H1 (cell line): ENCODE results near the gene USP13. TPM values are rescaled to one million over a fixed set of nuclear protein-coding genes. Genes with fewer than 3 reads are reported as not detected.

Experiments
- CTCF ChIA-PET: fragments of 300-600 bp; sonication (Branson Sonifier 250); formaldehyde crosslinking; loops from one replicate; lab custom pipeline; 2021; ENCODE audit not compliant: partially characterized antibody; lab: Charles Lee
- POLR2A ChIA-PET: fragments of 300-600 bp; sonication (Branson Sonifier 250); formaldehyde crosslinking; loops from one replicate; lab custom pipeline; 2021; ENCODE audit warnings: inconsistent platforms; ENCODE audit not compliant: partially characterized antibody; lab: Charles Lee
- DNase-seq, 2 experiments: peaks; one replicate each; pipeline versions ENCODE4 v3.0.0 to v3.0.0-alpha.2; 2010 to 2022; ENCODE audit warnings: low spot score in 2 of 2, low read depth in 1 of 2, mixed read lengths in 1 of 2
- FAIRE-seq: peaks from 2 replicates; lab custom pipeline; 2011; peaks lifted over from hg19 to GRCh38; lab: Jason Lieb, UNC
- H2AFZ ChIP-seq: 2 replicates; pipeline ENCODE4 v1.8.1; 2012; ENCODE audit warnings: low read length, inconsistent platforms
- H2AK5ac ChIP-seq: 2 replicates; pipeline ENCODE4 v1.6.1; 2013; ENCODE audit warnings: low read depth, low read length
- H2BK120ac ChIP-seq: replicated peaks from 2 replicates; pipeline ENCODE3; 2013; ENCODE audit warnings: low read depth, low read length, inconsistent platforms
- H2BK12ac ChIP-seq: 2 replicates; pipeline ENCODE4 v1.6.1; 2013; ENCODE audit warnings: low read depth, low read length
- H2BK15ac ChIP-seq: 2 replicates; pipeline ENCODE4 v1.6.1; 2013; ENCODE audit warnings: low read length
- H2BK20ac ChIP-seq: 2 replicates; pipeline ENCODE4 v1.6.1; 2013; ENCODE audit warnings: low read length
- H2BK5ac ChIP-seq: 2 replicates; pipeline ENCODE4 v1.6.1; 2013; ENCODE audit warnings: low read depth, low read length
- H3K14ac ChIP-seq: 2 replicates; pipeline ENCODE4 v1.6.1; 2013; ENCODE audit warnings: inconsistent platforms; ENCODE audit not compliant: insufficient read length
- H3K18ac ChIP-seq: 2 replicates; pipeline ENCODE4 v1.6.1; 2013; ENCODE audit warnings: low read length; ENCODE audit errors: extremely low read depth
- H3K23ac ChIP-seq: 2 replicates; pipeline ENCODE4 v1.6.1; 2013; ENCODE audit warnings: inconsistent platforms; ENCODE audit not compliant: insufficient read length
- H3K23me2 ChIP-seq: 2 replicates; pipeline ENCODE4 v1.6.1; 2013; ENCODE audit warnings: low read depth, low read length
- H3K27ac ChIP-seq: 2 replicates; pipeline ENCODE4 v1.6.1; 2011; ENCODE audit warnings: low read depth, low read length, inconsistent platforms
- H3K27me3 ChIP-seq, 4 experiments: replicated peaks in 1 of 4; 1 replicate in 1 of 4; 2 replicates in 3 of 4; pipeline versions ENCODE4 v1.6.1 to v1.8.1; 2011 to 2013; ENCODE audit warnings: low read length in 3 of 4, mild to moderate bottlenecking in 3 of 4, inconsistent platforms in 2 of 4, mixed read lengths in 2 of 4, moderate library complexity in 1 of 4; ENCODE audit not compliant: control insufficient read depth in 3 of 4, insufficient read depth in 3 of 4; ENCODE audit errors: extremely low read depth in 1 of 4
- H3K36me3 ChIP-seq, 4 experiments: 2 replicates each; pipeline versions ENCODE4 v1.6.1 to v1.8.1; 2011 to 2013; ENCODE audit warnings: mild to moderate bottlenecking in 4 of 4, low read length in 3 of 4, moderate library complexity in 2 of 4, control low read depth in 1 of 4, inconsistent platforms in 1 of 4; ENCODE audit not compliant: insufficient read depth in 4 of 4, control insufficient read depth in 2 of 4
- H3K4ac ChIP-seq: replicated peaks from 2 replicates; pipeline ENCODE3; 2013; ENCODE audit warnings: low read length, low read depth, mixed read lengths, inconsistent platforms; ENCODE audit not compliant: insufficient read length
- H3K4me1 ChIP-seq, 4 experiments: replicated peaks in 1 of 4; 1 replicate in 1 of 4; 2 replicates in 3 of 4; pipeline versions ENCODE4 v1.6.1 to v1.8.1; 2011 to 2013; ENCODE audit warnings: low read length in 3 of 4, inconsistent platforms in 2 of 4, mixed read lengths in 1 of 4; ENCODE audit not compliant: insufficient read depth in 4 of 4, control insufficient read depth in 3 of 4
- H3K4me2 ChIP-seq, 2 experiments: 2 replicates each; pipeline versions ENCODE4 v1.6.1 to v1.8.1; 2011 to 2013; ENCODE audit warnings: low read depth in 2 of 2, low read length in 2 of 2, control low read depth in 1 of 2, inconsistent platforms in 1 of 2, mild to moderate bottlenecking in 1 of 2; ENCODE audit not compliant: insufficient read depth in 1 of 2
- H3K4me3 ChIP-seq, 4 experiments: fragments of 200-600, 300-600 bp in 1 of 4; sonication (generic), shearing (Covaris generic), sonication (Bioruptor Twin) in 1 of 4; 2 replicates each; pipeline versions ENCODE4 v1.5.1 to v1.8.1; 2011 to 2016; ENCODE audit warnings: low read length in 4 of 4, low read depth in 3 of 4, control low read depth in 2 of 4, inconsistent platforms in 2 of 4, mild to moderate bottlenecking in 2 of 4, mixed read lengths in 1 of 4, moderate library complexity in 1 of 4; ENCODE audit not compliant: insufficient read depth in 2 of 4; ENCODE audit errors: extremely low read depth in 1 of 4
- H3K56ac ChIP-seq: replicated peaks from 2 replicates; pipeline ENCODE3; 2013; ENCODE audit warnings: low read depth, mild to moderate bottlenecking, mixed read lengths, low read length, inconsistent platforms; ENCODE audit not compliant: insufficient read length
- H3K79me1 ChIP-seq: 2 replicates; pipeline ENCODE4 v1.6.1; 2013; ENCODE audit warnings: low read depth, low read length, control low read depth
- H3K79me2 ChIP-seq, 2 experiments: 2 replicates each; pipeline versions ENCODE4 v1.6.1 to v1.8.1; 2012 to 2013; ENCODE audit warnings: low read length in 2 of 2, mild to moderate bottlenecking in 2 of 2, inconsistent platforms in 1 of 2; ENCODE audit not compliant: insufficient read depth in 2 of 2, control insufficient read depth in 1 of 2
- H3K9ac ChIP-seq, 4 experiments: replicated peaks in 1 of 4; 1 replicate in 1 of 4; 2 replicates in 3 of 4; pipeline versions ENCODE4 v1.6.1 to v1.8.1; 2011 to 2013; ENCODE audit warnings: low read depth in 3 of 4, low read length in 3 of 4, control low read depth in 2 of 4, mild to moderate bottlenecking in 2 of 4, moderate library complexity in 2 of 4, inconsistent platforms in 1 of 4; ENCODE audit errors: extremely low read depth in 1 of 4
- H3K9me3 ChIP-seq, 2 experiments: 2 replicates each; pipeline versions ENCODE4 v1.6.1 to v1.8.1; 2012 to 2013; ENCODE audit warnings: mild to moderate bottlenecking in 2 of 2, moderate library complexity in 2 of 2, control low read depth in 1 of 2, inconsistent platforms in 1 of 2, low read depth in 1 of 2, low read length in 1 of 2, mixed read lengths in 1 of 2; ENCODE audit not compliant: insufficient read depth in 2 of 2
- H4K20me1 ChIP-seq, 2 experiments: replicated peaks in 1 of 2; 2 replicates each; pipeline versions ENCODE3 to v1.8.1; 2011 to 2013; ENCODE audit warnings: inconsistent platforms in 2 of 2, low read length in 2 of 2, mild to moderate bottlenecking in 1 of 2; ENCODE audit not compliant: insufficient read depth in 2 of 2, control insufficient read depth in 1 of 2
- H4K5ac ChIP-seq: 2 replicates; pipeline ENCODE4 v1.6.1; 2013; ENCODE audit warnings: low read length, low read depth, mixed read lengths, inconsistent platforms; ENCODE audit not compliant: insufficient read length
- H4K8ac ChIP-seq: 2 replicates; pipeline ENCODE4 v1.8.0; 2013; ENCODE audit warnings: mild to moderate bottlenecking, moderate library complexity, low read length, inconsistent platforms; ENCODE audit not compliant: insufficient read depth; ENCODE audit errors: extremely low read depth
- H4K91ac ChIP-seq: replicated peaks from 2 replicates; pipeline ENCODE3; 2013; ENCODE audit warnings: low read length, mixed read lengths, inconsistent platforms; ENCODE audit not compliant: insufficient read length
- CEBPB ChIP-seq: IDR thresholded peaks from 2 replicates; pipeline ENCODE4 v1.6.1; 2012; ENCODE audit warnings: low read depth, low read length
- HDAC2 ChIP-seq, 2 experiments: fragments of 300-600 bp in 1 of 2; sonication (generic) in 1 of 2; IDR thresholded peaks; 2 replicates each; pipeline ENCODE4 v1.6.1; 2011 to 2012; ENCODE audit warnings: low read depth in 2 of 2, low read length in 2 of 2, mild to moderate bottlenecking in 2 of 2, moderate library complexity in 2 of 2, borderline replicate concordance in 1 of 2, inconsistent platforms in 1 of 2
- JUND ChIP-seq: IDR thresholded peaks from 2 replicates; pipeline ENCODE4 v1.6.1; 2011; ENCODE audit warnings: mild to moderate bottlenecking, improper control_type of control experiment, low read length
- KDM4A ChIP-seq: IDR thresholded peaks from one replicate; pipeline ENCODE4 v1.7.1; 2012; ENCODE audit warnings: low read depth, mild to moderate bottlenecking, moderate library complexity, low read length, inconsistent platforms; ENCODE audit not compliant: severe bottlenecking
- KDM5A ChIP-seq: fragments of 200-600 bp; IDR thresholded peaks from 2 replicates; pipeline ENCODE4 v1.7.1; 2012; ENCODE audit warnings: mild to moderate bottlenecking, low read length, inconsistent platforms, mixed read lengths
- MAFK ChIP-seq: IDR thresholded peaks from 2 replicates; pipeline ENCODE4 v1.6.1; 2012; ENCODE audit warnings: low read depth, mild to moderate bottlenecking, improper control_type of control experiment, low read length
- NANOG ChIP-seq: IDR thresholded peaks from 2 replicates; pipeline ENCODE4 v1.6.1; 2011; ENCODE audit warnings: low read length, low read depth, mild to moderate bottlenecking, inconsistent platforms; ENCODE audit not compliant: insufficient read depth, poor library complexity, severe bottlenecking
- PHF8 ChIP-seq: fragments of 200-600 bp; sonication (generic); conservative IDR thresholded peaks from 2 replicates; pipeline ENCODE4 v1.7.1; 2012; ENCODE audit warnings: low read depth, mild to moderate bottlenecking, inconsistent platforms, low read length, moderate library complexity
- POU5F1 ChIP-seq: IDR thresholded peaks from 2 replicates; pipeline ENCODE4 v1.6.1; 2011; ENCODE audit warnings: low read depth, mild to moderate bottlenecking, low read length, moderate library complexity
- RAD21 ChIP-seq, 2 experiments: IDR thresholded peaks in 1 of 2; conservative IDR thresholded peaks in 1 of 2; 2 replicates each; pipeline ENCODE4 v1.6.1; 2011; ENCODE audit warnings: low read depth in 2 of 2, low read length in 2 of 2, improper control_type of control experiment in 1 of 2, inconsistent platforms in 1 of 2, mild to moderate bottlenecking in 1 of 2, moderate library complexity in 1 of 2
- RBBP5 ChIP-seq: IDR thresholded peaks from 2 replicates; pipeline ENCODE4 v1.7.1; 2012; ENCODE audit warnings: low read depth, mild to moderate bottlenecking, inconsistent platforms, low read length, moderate library complexity, borderline replicate concordance
- SIX5 ChIP-seq: IDR thresholded peaks from 2 replicates; pipeline ENCODE4 v1.6.1; 2011; ENCODE audit warnings: mild to moderate bottlenecking, low read depth, low read length
- TEAD4 ChIP-seq: IDR thresholded peaks from 2 replicates; pipeline ENCODE4 v1.6.1; 2012; ENCODE audit warnings: low read depth, low read length, inconsistent platforms, mixed read lengths
- WGBS, 2 experiments: shearing (Covaris generic) in 1 of 2; methylation state at CpG; one replicate each; pipeline versions ENCODE4 v1.1.6 to v1.1.7; 2013 to 2015; ENCODE audit warnings: low lambda C conversion rate in 2 of 2, mixed read lengths in 2 of 2, inconsistent platforms in 1 of 2, low coverage in 1 of 2, missing lambda C conversion rate in 1 of 2; ENCODE audit not compliant: insufficient replicate concordance in 2 of 2, insufficient coverage in 1 of 2, insufficient read length in 1 of 2; ENCODE audit errors: extremely low coverage in 1 of 2, missing lambda C conversion rate in 1 of 2; 5-methylcytosine and 5-hydroxymethylcytosine counted together
- polyA plus RNA-seq, 7 experiments: library from polyadenylated mRNA; depleted of rRNA in 3 of 7; stranded (reverse) in 5 of 7; unstranded in 2 of 7; fragments of >200 nt in 5 of 7; fragments of 200-250 nt in 2 of 7; gene quantifications; 1 replicate in 5 of 7; 2 replicates in 1 of 7; 4 replicates in 1 of 7; pipeline versions ENCODE4 v1.2.1 to v1.2.3, GENCODE V29; 2011 to 2013; ENCODE audit warnings: missing spikeins in 2 of 7, mixed read lengths in 2 of 7
- total RNA-seq: library from RNA; stranded (reverse); fragmentation: NEBNext Ultra II Directional; extraction: Animal tissue kit (Norgen Biotek cat#: 25700); gene quantifications from 2 replicates; pipeline ENCODE4 v1.2.1, GENCODE V29; 2021
- TF ChIP-seq, protein P1 (sequence below): IDR thresholded peaks from 2 replicates; pipeline ENCODE4 v1.6.1; 2012; ENCODE audit warnings: inconsistent platforms

The USP13 gene
- total and polyA plus RNA-seq, 2 of the 8 experiments (the other 6 are each of a cell fraction or from before 2014, with no cell fraction given): 7.9 to 25.9 TPM

DNA sequence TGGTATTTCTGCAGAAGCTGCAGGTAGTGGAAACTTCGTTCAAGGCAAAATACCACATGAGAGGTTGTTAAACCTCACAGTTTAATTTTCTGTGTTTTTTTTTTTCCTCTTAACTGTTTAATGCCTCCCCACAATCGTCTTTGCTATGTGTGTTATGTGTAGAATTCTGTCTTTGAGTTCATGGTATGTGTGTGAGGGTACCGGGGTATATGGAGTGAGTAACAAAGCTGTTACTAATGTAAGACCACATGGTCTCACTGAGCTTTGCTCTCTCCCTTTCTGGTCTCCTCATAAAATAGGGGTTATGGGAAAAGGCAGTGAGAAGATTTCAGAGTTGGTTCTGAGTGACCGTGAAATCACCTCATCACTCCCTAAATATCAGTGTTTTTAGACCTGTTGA lies 143.6 kb downstream of the USP13 start:
- H4K8ac ChIP-seq: no peak overlapping the region
- no peak for TF ChIP-seq HDAC2 (IDR thresholded peaks at IDR 0.05; ENCODE audit: borderline replicate concordance in 1 of 2, low read depth in 2 of 2, low read length in 2 of 2)
- no peak for TF ChIP-seq MAFK
- no peak for TF ChIP-seq KDM4A
- TF ChIP-seq KDM5A: no peak
- no peak for TF ChIP-seq RAD21 (IDR thresholded peaks at IDR 0.05 in 1 of 2, conservative IDR thresholded peaks at IDR 0.05 in 1 of 2; ENCODE audit: low read depth in 2 of 2, low read length in 2 of 2)
- no peak for TF ChIP-seq TEAD4
- no peak for TF ChIP-seq SIX5
- TF ChIP-seq JUND: no peak
- TF ChIP-seq CEBPB: no peak
- no peak for TF ChIP-seq RBBP5
- no peak for TF ChIP-seq NANOG
- TF ChIP-seq, protein P1, sequence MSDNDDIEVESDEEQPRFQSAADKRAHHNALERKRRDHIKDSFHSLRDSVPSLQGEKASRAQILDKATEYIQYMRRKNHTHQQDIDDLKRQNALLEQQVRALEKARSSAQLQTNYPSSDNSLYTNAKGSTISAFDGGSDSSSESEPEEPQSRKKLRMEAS: no peak
- TF ChIP-seq POU5F1: no peak
- TF ChIP-seq PHF8: no peak
- H3K23me2 ChIP-seq: no peaks in the 10 kb centered on the region
- H3K27ac ChIP-seq: no peak overlapping the region
- no peaks in the 10 kb centered on the region for H3K27me3 ChIP-seq
- H2BK12ac ChIP-seq: no peak overlapping the region
- no peak for FAIRE-seq
- H3K79me1 ChIP-seq: no peaks in the 10 kb centered on the region
- H2BK5ac ChIP-seq: no peak overlapping the region
- H3K18ac ChIP-seq: no peak overlapping the region
- H3K36me3 ChIP-seq: no peaks in the 10 kb centered on the region
- H3K56ac ChIP-seq: no peak overlapping the region
- no peak overlapping the region for H4K91ac ChIP-seq
- H3K79me2 ChIP-seq: no peaks in the 10 kb centered on the region
- no peak overlapping the region for H3K14ac ChIP-seq
- H3K9me3 ChIP-seq: no peaks in the 10 kb centered on the region
- H2BK120ac ChIP-seq: no peak overlapping the region
- no peak overlapping the region for H3K4me2 ChIP-seq
- no peak overlapping the region for H4K5ac ChIP-seq
- H3K4me3 ChIP-seq: no peak overlapping the region
- no peak overlapping the region for H2AK5ac ChIP-seq
- no peak overlapping the region for H2BK15ac ChIP-seq
- H4K20me1 ChIP-seq: no peaks in the 10 kb centered on the region
- no peak for DNase-seq
- no peak overlapping the region for H3K23ac ChIP-seq
- H3K4me1 ChIP-seq: no peaks in the 10 kb centered on the region
- WGBS, 2 experiments: 85% methylated on average over 4 of the region's 4 CpGs; no CpG with 5 or more reads in 1 of the 2 experiments
- no peak overlapping the region for H3K9ac ChIP-seq
- POLR2A ChIA-PET: interaction anchor here (0.7 to 1.0 kb wide), 2 partner anchors 10 to 805 kb away, joined by 3 read pairs; partner anchors contain the start of gene TTC14
- CTCF ChIA-PET: interaction anchor here (0.6 to 1.2 kb wide), 6 partner anchors 9 to 497 kb away, joined by 3 to 5 read pairs (median 4); no protein-coding TSS in a partner anchor
- H2AFZ ChIP-seq: no peak overlapping the region
- no peak overlapping the region for H2BK20ac ChIP-seq
- H3K4ac ChIP-seq: no peak overlapping the region
